Kasumi-1 (cell line): ENCODE measurements around the gene CACNG4.
"Not testable (repeated sequence)": the region's sequence is repeated elsewhere in the genome, so short reads cannot be mapped to it uniquely, and the experiment has no call there.

ENCODE experiments used
- DNase-seq, 2 experiments: peaks; one replicate each; lab custom pipeline; 2025; lab: John Stamatoyannopoulos, UW

Gene CACNG4

GRCh38 chr17:67018471-67019434 lies 54.2 kb downstream of the CACNG4 start:
- DNase-seq, result no peak

- no peak for DNase-seq
Measured at GRCh38 chr17:67019809-67020208, 55.3 kb downstream of the CACNG4 start.

DNA sequence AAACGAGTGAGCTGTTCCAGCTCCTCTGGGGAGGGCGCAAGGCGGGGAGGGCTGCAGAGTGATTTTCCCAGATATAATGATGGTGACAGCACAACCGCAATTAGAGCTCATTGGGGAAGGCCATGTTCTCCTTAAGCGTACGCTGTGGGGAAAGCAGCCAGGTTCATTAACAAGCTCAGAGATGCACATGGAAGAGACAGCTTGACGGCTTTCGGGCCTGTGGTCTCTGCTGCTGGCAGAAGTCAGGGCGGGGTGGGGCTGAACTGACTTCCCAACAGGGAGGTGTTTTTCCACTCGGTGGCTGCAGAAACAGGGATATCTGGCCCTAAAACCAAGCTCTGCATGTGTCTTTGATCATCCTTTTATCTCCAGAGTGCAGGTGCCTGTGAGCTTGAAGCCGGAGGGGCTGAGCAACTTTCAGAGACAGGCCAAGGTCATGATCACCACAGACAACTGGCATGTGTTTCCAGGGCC lies 55.8 kb downstream of the CACNG4 start:
- no peak for DNase-seq

- DNase-seq, result no peak
Measured at GRCh38 chr17:67021196-67021595, 56.7 kb downstream of the CACNG4 start.

DNA sequence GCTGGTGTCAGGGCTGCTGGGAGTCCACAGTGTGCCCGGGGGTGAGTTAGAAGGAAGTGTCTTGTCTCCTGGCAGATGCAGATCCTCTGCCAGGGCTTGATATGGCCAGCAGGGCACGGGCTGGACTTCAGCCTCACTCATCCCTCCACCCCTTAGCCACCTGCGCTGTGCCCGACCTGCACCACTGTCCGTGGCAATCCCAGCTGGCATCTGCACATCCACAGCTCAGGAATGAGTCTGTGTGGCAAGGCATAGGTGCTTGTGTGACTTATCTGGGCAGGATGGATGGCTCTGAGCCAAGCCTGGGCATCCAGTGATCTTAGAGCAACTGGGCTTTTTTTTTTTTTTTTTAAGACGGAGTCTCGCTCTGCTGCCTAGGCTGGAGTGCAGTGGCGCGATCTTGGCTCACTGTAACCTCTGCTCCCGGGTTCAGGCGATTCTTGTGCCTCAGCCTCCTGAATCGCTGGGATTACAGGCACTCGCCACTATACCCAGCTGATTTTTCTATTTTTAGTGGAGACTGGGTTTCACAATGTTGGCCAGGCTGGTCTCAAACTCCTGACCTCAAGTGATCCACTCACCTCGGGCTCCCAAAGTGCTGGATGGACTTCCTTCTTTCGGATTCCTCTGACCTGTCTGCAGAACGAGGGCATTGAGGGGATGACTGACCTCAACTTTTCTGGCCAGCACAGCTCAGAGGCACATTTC lies 57.4 kb downstream of the CACNG4 start:
- DNase-seq, result no peak

DNA sequence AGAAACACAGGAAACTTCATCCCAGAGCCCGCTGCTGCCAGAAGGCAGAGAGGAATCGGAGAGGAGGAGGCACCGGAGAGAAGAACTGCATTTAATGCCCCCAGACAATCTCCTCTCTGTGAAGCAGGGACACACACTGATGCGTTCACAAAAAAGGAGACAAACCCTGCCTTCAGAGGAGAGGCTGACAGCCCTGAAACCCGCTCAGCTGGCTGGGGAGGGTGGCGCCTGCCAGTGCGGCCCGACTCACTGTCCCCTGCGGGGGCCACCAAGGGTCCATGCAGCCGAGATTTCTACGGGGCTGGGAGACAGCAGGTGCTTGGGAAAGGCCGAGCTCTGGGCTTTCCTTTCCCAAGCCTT lies 57.9 kb downstream of the CACNG4 start:
- DNase-seq, result no peak

DNA sequence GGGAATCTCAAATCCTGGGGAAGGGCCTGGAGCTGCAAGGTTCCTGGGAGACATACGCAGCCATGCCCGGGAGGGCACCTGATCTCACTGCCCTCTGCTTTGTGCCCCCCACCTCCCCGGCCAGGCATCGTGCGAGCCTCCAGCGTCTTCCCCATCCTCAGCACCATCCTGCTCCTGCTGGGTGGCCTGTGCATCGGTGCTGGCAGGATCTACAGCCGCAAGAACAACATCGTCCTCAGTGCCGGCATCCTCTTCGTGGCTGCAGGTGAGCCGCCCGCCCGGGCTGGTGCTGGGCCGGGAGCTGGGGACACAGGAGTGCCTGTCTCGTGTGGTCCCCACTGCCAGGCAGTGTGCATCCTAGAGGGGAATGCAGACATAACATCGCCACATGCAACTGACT lies 60.2 kb downstream of the CACNG4 start:
- no peak for DNase-seq

DNA sequence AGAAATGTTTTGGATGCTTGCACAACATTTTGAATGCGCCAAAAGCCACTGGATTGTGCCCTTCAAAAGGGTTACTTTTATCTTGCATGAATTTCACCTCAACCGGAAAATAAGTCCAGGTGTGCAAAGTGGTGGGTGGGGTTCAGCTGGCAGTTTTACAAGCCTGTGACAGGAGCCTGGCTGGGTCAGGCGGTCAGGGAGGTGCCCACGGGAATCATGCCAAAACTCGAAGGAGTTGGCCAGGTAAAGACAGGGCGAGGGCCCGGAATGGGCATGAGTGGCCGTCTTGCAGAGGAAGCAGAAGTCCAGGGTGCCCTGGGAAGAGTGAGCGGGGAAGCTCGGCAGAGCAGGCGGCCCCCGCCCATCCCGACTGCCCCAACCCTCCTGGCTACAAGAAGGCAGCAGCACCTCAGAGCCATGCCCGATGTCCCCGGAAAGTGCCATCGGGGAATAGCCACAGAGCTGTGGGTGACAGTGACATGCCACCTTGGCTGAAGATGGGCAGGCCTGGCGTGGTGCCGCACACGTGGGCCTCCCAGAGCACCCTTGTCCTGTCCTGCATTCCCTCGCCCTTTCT lies 60.8 kb downstream of the CACNG4 start:
- no peak for DNase-seq

DNA sequence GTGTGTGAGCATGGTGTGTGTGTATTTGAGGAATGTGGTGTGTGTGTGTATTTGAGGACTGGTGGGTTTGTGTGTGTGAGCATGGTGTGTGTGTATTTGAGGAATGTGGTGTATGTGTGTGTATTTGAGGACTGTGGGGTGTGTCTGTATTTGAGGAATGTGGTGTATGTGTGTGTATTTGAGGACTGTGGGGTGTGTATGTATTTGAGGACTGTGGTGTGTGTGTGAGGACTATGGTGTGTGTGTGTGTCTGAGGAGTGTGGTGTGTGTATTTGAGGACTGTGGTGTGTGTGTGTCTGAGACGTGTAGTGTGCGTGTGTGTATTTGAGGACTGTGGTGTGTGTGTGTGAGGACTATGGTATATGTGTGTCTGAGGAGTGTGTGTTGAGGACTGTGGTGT lies 61.8 kb downstream of the CACNG4 start:
- no peak for DNase-seq

DNA sequence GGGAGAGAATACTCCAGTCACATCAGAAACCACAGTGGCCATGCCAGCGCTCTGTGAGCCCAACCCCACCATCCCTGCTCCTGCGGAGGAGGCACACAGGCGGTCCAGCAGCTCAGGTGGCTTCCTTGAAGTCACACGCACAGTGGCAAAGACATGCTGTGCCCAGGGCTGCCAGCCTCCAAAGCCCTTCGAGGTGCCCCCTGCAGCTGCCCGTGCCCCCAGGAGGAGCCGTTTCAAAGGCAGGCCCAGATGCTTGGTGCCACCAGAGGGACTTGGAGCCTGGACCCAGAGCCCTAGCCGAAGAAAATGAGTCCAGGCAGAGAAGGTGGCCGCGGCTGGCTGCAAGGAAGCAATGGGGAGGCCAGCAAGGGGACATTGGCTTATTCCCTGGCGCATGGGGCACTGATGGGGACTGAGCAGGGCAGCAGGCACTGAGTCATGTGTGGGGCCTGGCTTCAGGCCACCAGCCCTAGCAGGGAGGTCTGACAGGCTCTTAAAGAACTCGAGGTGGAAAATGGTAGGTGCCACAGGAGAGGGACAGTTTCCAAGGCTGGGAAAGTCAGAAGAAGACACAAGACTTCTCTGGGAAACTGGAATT lies 62.6 kb downstream of the CACNG4 start:
- no peak for DNase-seq

GRCh38 chr17:67030641-67031040 lies 66.1 kb downstream of the CACNG4 start:
- DNase-seq, result no peak

- DNase-seq, result no peak
Measured at GRCh38 chr17:67032382-67032781, 67.9 kb downstream of the CACNG4 start.

- no peak for DNase-seq
Measured at GRCh38 chr17:67032985-67033384, 68.5 kb downstream of the CACNG4 start.

- DNase-seq, result no peak
Measured at GRCh38 chr17:67033613-67034012, 69.1 kb downstream of the CACNG4 start.

- DNase-seq, result no peak
Measured at GRCh38 chr17:67035131-67036083, 70.9 kb downstream of the CACNG4 start.

DNA sequence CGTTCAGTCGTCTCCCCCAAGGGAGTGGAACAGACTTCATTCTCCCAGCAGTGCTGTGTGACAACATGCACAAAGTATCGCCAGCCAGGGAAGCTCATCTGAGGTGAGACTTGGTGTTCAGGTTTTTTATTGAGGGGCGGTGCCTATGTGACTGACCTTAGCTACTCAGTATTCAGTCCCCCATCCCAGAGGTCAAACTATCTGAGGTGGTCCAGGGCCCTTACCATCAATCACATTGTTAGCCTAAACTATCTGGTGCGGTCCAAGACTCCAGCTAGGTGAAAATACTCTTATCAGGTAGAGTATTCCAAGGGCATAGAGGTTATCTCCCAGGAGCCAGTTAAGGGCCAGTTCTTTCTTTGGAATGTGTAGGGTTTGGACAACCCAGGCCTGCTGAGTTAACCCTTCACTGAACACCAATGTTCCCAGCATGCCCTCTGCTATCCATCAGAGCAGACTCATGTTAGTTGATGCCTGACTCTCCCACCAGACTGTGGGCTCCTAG lies 74.4 kb downstream of the CACNG4 start:
- no peak for DNase-seq

- no peak for DNase-seq
Measured at GRCh38 chr17:67040652-67041051, 76.1 kb downstream of the CACNG4 start.

DNA sequence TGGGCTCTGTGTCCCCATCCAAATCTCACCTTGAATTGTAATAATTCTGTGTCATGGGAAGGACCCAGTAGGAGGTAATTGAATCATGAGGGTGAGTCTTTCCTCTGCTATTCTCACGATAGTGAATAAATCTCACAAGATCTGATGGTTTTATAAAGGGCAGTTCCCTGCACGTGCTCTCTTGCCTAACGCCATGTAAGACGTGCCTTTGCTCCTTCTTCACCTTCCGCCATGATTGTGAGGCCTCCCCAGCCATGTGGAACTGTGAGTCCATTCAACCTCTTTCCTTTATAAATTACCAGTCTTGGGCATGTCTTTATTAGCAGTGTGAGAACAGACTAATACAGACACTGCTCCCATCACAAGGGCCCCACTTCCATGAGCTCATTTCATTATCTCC lies 76.6 kb downstream of the CACNG4 start:
- DNase-seq, result not testable (repeated sequence)

- no peak for DNase-seq
Measured at GRCh38 chr17:67041531-67041930, 77.0 kb downstream of the CACNG4 start.

- no peak for DNase-seq
Measured at GRCh38 chr17:67041941-67042899, 77.7 kb downstream of the CACNG4 start.
